Right cardiac atrium (tissue), 5 donors: Measurements from ENCODE around the gene S100B. TPM values are rescaled to one million over a fixed set of nuclear protein-coding genes. Genes with fewer than 3 reads are reported as not detected.
"Not testable (repeated sequence)": the region's sequence is repeated elsewhere in the genome, so short reads cannot be mapped to it uniquely, and the experiment has no call there.

Experiments used
- ATAC-seq, 2 donors: fragments of 200-7000 bp; cut with Tn5 transposase; one replicate each; pipeline versions ENCODE4 v1.8.0 to v1.9.1; 2020; ENCODE audit warnings: moderate library complexity in 2 of 2, mild to moderate bottlenecking in 1 of 2
- DNase-seq, 3 donors: peaks; one replicate each; pipeline ENCODE4 v3.0.0-alpha.2; 2020
- H3K27ac ChIP-seq: one replicate; pipeline ENCODE4 v1.5.1; 2013; ENCODE audit warnings: mild to moderate bottlenecking, low read length, control low read depth, moderate library complexity
- H3K27me3 ChIP-seq: one replicate; pipeline ENCODE4 v1.6.1; 2013; ENCODE audit not compliant: control insufficient read depth, insufficient read depth
- H3K4me1 ChIP-seq: one replicate; pipeline ENCODE4 v1.6.1; 2013; ENCODE audit warnings: low read length; ENCODE audit not compliant: control insufficient read depth, insufficient read depth
- H3K4me3 ChIP-seq: one replicate; pipeline ENCODE4 v1.5.1; 2013; ENCODE audit warnings: low read length, control low read depth
- H3K9me3 ChIP-seq: one replicate; pipeline ENCODE4 v1.6.1; 2013; ENCODE audit warnings: low read length; ENCODE audit not compliant: control insufficient read depth
- WGBS: extraction: QIAGEN DNeasy Blood & Tissue Kit; methylation state at CpG from one replicate; pipeline ENCODE4 v1.1.7; 2013; 5-methylcytosine and 5-hydroxymethylcytosine counted together
- intact Hi-C, 4 donors: fragments of 100-400 bp; cut with DNase I; formaldehyde crosslinking; loops; one replicate each; pipeline versions ENCODE4 v1.11.0 to v1.14.0; 2022 to 2023
- polyA plus RNA-seq: library from polyadenylated mRNA; stranded (reverse); fragments of 200-250 nt; gene quantifications from one replicate; pipeline ENCODE4 v1.2.3, GENCODE V29; 2013
- total RNA-seq, 4 donors: library from RNA; stranded (reverse); fragmentation: NEBNext Ultra II Directional; extraction: Animal tissue kit (Norgen Biotek cat#: 25700); gene quantifications; one replicate each; pipeline ENCODE4 v1.2.1, GENCODE V29; 2021
- donor health status: healthy with polysubstance abuse.
- donor health status: DM: no; HTN: yes; CAD: no.
- donor health status: DM: no; HTN: no; CAD: no.
- donor health status: DM: no; HTN: yes; CAD: no; lungs with severe emphysema.
- donor health status: DM: yes; HTN: yes; CAD: no.

Gene S100B
- total and polyA plus RNA-seq, 5 donors = 7.1 to 36.3 (median 11.9) TPM

- no peaks in the 10 kb centered on the region for H3K9me3 ChIP-seq
- no peaks in the 10 kb centered on the region for H3K27me3 ChIP-seq
- no peak overlapping the region for H3K4me3 ChIP-seq
- 80% methylated on average over 8 of the region's 8 CpGs for WGBS
- DNase-seq (no peak), ATAC-seq (no peak)
- peaks cover 3% of the 10 kb centered on the region for H3K4me1 ChIP-seq
- no peak overlapping the region for H3K27ac ChIP-seq
- intact Hi-C loops = no loop called here
Measured at GRCh38 chr21:46639489-46640386, 34.9 kb upstream of the S100B start.

GRCh38 chr21:46637952-46638746 is 33.3 kb upstream of the S100B start:
- DNase-seq (no peak), ATAC-seq (no peak)
- H3K27ac ChIP-seq = no peak overlapping the region
- no peaks in the 10 kb centered on the region for H3K27me3 ChIP-seq
- peaks cover 3% of the 10 kb centered on the region for H3K4me1 ChIP-seq
- intact Hi-C loops = no loop called here
- no peak overlapping the region for H3K4me3 ChIP-seq
- H3K9me3 ChIP-seq = no peaks in the 10 kb centered on the region
- WGBS = 31% methylated on average over 3 of the region's 3 CpGs

- no peak for ATAC-seq
- DNase-seq = no peak
- intact Hi-C loops = no loop called here
- Histone ChIP-seq H3K27ac (no peak overlapping the region), H3K4me3 (peak overlapping the region; percentile 48), H3K27me3 (no peaks in the 10 kb centered on the region), H3K4me1 (peaks cover 3% of the 10 kb centered on the region), H3K9me3 (no peaks in the 10 kb centered on the region)
- WGBS = 62% methylated on average over 7 of the region's 7 CpGs
Measured at GRCh38 chr21:46636550-46637285, 31.8 kb upstream of the S100B start.

GRCh38 chr21:46636181-46636512 is 31.3 kb upstream of the S100B start:
- Histone ChIP-seq H3K27ac (no peak overlapping the region), H3K4me3 (peak overlapping the region; percentile 48), H3K27me3 (no peaks in the 10 kb centered on the region), H3K9me3 (no peaks in the 10 kb centered on the region), H3K4me1 (peaks cover 3% of the 10 kb centered on the region)
- DNase-seq = no peak
- no peak for ATAC-seq
- intact Hi-C loops = no loop called here
- 3% methylated on average over 8 of the region's 8 CpGs for WGBS

GRCh38 chr21:46635324-46636180 is 30.7 kb upstream of the S100B start, which contains the start of gene PRMT2:
Gene PRMT2 (plus strand): TSS chr21:46635674. CDS start chr21:46636952, 1,278 bp downstream.
- Histone ChIP-seq H3K27me3 (no peaks in the 10 kb centered on the region), H3K9me3 (no peaks in the 10 kb centered on the region), H3K4me1 (peaks cover 3% of the 10 kb centered on the region), H3K27ac (peak within 1 kb of the TSS; percentile 88), H3K4me3 (peak within 1 kb of the TSS; percentile 49)
- ATAC-seq (peak; percentile 97), DNase-seq (peak; percentile 98 to 100 (median 99))
- WGBS = under 1% methylated on average over 90 of the region's 90 CpGs
- intact Hi-C loops = no loop called here

- Histone ChIP-seq H3K9me3 (no peaks in the 10 kb centered on the region), H3K27me3 (no peaks in the 10 kb centered on the region), H3K4me3 (peak overlapping the region; percentile 49), H3K27ac (peak overlapping the region; percentile 88), H3K4me1 (peaks cover 3% of the 10 kb centered on the region)
- under 1% methylated on average over 14 of the region's 14 CpGs for WGBS
- ATAC-seq = peak; percentile 72 to 73
- DNase-seq = peak in 2 of 3 donors; percentile 77 to 90
- intact Hi-C loops = no loop called here
Measured at GRCh38 chr21:46634966-46635323, 30.1 kb upstream of the S100B start.

- Histone ChIP-seq H3K27ac (no peak overlapping the region), H3K27me3 (no peaks in the 10 kb centered on the region), H3K9me3 (no peaks in the 10 kb centered on the region), H3K4me1 (peaks cover 3% of the 10 kb centered on the region), H3K4me3 (no peak overlapping the region)
- intact Hi-C loops = no loop called here
- DNase-seq = no peak
- 88% methylated on average over 8 of the region's 8 CpGs for WGBS
- ATAC-seq = no peak
Measured at GRCh38 chr21:46634427-46634826, 29.5 kb upstream of the S100B start.

DNA sequence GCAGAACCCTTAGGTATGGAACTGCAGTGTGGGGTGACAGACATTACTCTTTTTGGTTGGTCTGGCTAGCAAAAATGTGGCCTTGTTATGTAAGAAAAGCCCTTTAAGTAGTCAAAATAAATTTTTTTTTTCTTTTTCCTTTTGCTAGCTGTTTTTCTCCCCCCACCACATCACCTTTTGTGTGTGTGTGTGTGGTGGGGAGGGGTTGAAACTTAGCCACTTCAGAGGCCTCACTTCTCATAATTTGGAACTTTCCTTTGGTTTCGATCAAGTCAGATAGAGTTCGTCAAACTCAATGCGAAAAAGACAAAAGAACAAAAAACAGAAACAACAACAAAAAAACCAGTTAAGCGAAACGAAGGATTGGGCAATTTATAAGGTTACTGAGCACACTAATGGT is 28.7 kb upstream of the S100B start:
- ATAC-seq = no peak
- intact Hi-C loops = no loop called here
- no peaks in the 10 kb centered on the region for H3K27me3 ChIP-seq
- DNase-seq = no peak
- WGBS = 95% methylated on average over 5 of the region's 5 CpGs
- H3K4me3 ChIP-seq = no peak overlapping the region
- H3K27ac ChIP-seq = no peak overlapping the region
- H3K4me1 ChIP-seq = peaks cover 3% of the 10 kb centered on the region
- no peaks in the 10 kb centered on the region for H3K9me3 ChIP-seq

DNA sequence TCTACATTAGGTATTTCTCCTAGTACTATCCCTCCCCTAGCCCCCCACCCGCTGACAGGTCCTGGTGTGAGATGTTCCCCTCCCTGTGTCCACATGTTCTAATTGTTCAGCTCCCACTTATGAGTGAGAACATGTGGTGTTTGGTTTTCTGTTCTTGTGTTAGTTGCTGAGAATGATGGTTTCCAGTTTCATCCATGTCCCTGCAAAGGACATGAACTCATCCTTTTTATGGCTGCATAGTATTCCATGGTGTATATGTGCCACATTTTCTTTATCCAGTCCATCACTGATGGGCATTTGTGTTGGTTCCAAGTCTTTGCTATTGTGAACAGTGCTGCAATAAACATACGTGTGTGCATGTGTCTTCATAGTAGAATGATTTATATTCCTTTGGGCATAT is 26.0 kb upstream of the S100B start:
- H3K4me1 ChIP-seq, intact Hi-C loops, ATAC-seq, H3K4me3 ChIP-seq, H3K27me3 ChIP-seq, H3K9me3 ChIP-seq, H3K27ac ChIP-seq, DNase-seq: not testable (repeated sequence)
- 94% methylated on average over 2 of the region's 2 CpGs for whole genome bisulfite sequencing

GRCh38 chr21:46628868-46629267 is 24.0 kb upstream of the S100B start:
- ATAC-seq (no peak), DNase-seq (no peak)
- intact Hi-C loops = no loop called here
- H3K27ac ChIP-seq = no peak overlapping the region
- H3K4me3 ChIP-seq = no peak overlapping the region
- WGBS = 81% methylated on average over 6 of the region's 6 CpGs
- H3K9me3 ChIP-seq = peaks cover 5% of the 10 kb centered on the region
- H3K27me3 ChIP-seq = no peaks in the 10 kb centered on the region
- H3K4me1 ChIP-seq = no peaks in the 10 kb centered on the region
